Neuronal stem cell (in vitro differentiated cells): ENCODE data around the gene FRS2.
A peak's percentile ranks its signal among the peaks of the same experiment; 100 is the strongest.

Experiments used
- DNase-seq: peaks from one replicate; pipeline ENCODE4 v3.0.0-alpha.2; 2013; ENCODE audit warnings: low spot score
- H2AFZ ChIP-seq: one replicate; pipeline ENCODE4 v1.6.1; 2013; ENCODE audit warnings: mild to moderate bottlenecking, low read length, inconsistent platforms
- H2AK5ac ChIP-seq: 2 replicates; pipeline ENCODE4 v1.6.1; 2013; ENCODE audit warnings: low read depth, mild to moderate bottlenecking, inconsistent platforms, low read length, moderate library complexity, mixed read lengths
- H2BK120ac ChIP-seq: 2 replicates; pipeline ENCODE4 v1.6.1; 2013; ENCODE audit warnings: low read depth, mild to moderate bottlenecking, inconsistent platforms, low read length, moderate library complexity, mixed read lengths
- H2BK12ac ChIP-seq: one replicate; pipeline ENCODE4 v1.6.1; 2013; ENCODE audit warnings: low read length, inconsistent platforms
- H2BK15ac ChIP-seq: 2 replicates; pipeline ENCODE4 v1.6.1; 2013; ENCODE audit warnings: mild to moderate bottlenecking, low read length, inconsistent platforms, mixed read lengths
- H2BK5ac ChIP-seq: one replicate; pipeline ENCODE4 v1.6.1; 2013; ENCODE audit warnings: inconsistent platforms, mild to moderate bottlenecking, low read length, moderate library complexity
- H3K14ac ChIP-seq: one replicate; pipeline ENCODE4 v1.6.1; 2013; ENCODE audit warnings: low read length, inconsistent platforms
- H3K18ac ChIP-seq: 2 replicates; pipeline ENCODE4 v1.6.1; 2013; ENCODE audit warnings: low read length, inconsistent platforms
- H3K23ac ChIP-seq: 2 replicates; pipeline ENCODE4 v1.6.1; 2013; ENCODE audit warnings: low read depth, mild to moderate bottlenecking, mixed read lengths, low read length, inconsistent platforms; ENCODE audit not compliant: poor library complexity
- H3K27ac ChIP-seq: replicated peaks from 3 replicates; pipeline ENCODE4 v1.5.1; 2013; ENCODE audit warnings: low read length, inconsistent platforms
- H3K27me3 ChIP-seq, 3 experiments: 2 replicates each; pipeline ENCODE4 v1.6.1; 2013; ENCODE audit warnings: low read length in 3 of 3, mild to moderate bottlenecking in 2 of 3, inconsistent platforms in 1 of 3, low read depth in 1 of 3, mixed read lengths in 1 of 3, moderate library complexity in 1 of 3; ENCODE audit not compliant: control insufficient read depth in 3 of 3, insufficient read depth in 3 of 3
- H3K36me3 ChIP-seq, 2 donors: replicated peaks in 1 of 2; 2 replicates each; pipeline ENCODE4 v1.6.1; 2013; ENCODE audit warnings: low read length in 2 of 2; ENCODE audit not compliant: control insufficient read depth in 2 of 2, insufficient read depth in 2 of 2
- H3K4ac ChIP-seq: 2 replicates; pipeline ENCODE4 v1.6.1; 2013; ENCODE audit warnings: inconsistent platforms, mild to moderate bottlenecking, low read length, moderate library complexity
- H3K4me1 ChIP-seq, 2 donors: 1 replicate in 1 of 2; 2 replicates in 1 of 2; pipeline ENCODE4 v1.6.1; 2013; ENCODE audit warnings: low read length in 2 of 2, low read depth in 1 of 2; ENCODE audit not compliant: control insufficient read depth in 2 of 2, insufficient read depth in 1 of 2
- H3K4me2 ChIP-seq: one replicate; pipeline ENCODE4 v1.6.1; 2013; ENCODE audit warnings: mild to moderate bottlenecking, low read length, inconsistent platforms; ENCODE audit not compliant: insufficient read depth, poor library complexity, severe bottlenecking
- H3K4me3 ChIP-seq, 2 donors: 2 replicates each; pipeline ENCODE4 v1.5.1; 2013; ENCODE audit warnings: low read length in 2 of 2, mild to moderate bottlenecking in 2 of 2, inconsistent platforms in 1 of 2, moderate library complexity in 1 of 2
- H3K79me1 ChIP-seq: one replicate; pipeline ENCODE4 v1.6.1; 2013; ENCODE audit warnings: low read depth, mild to moderate bottlenecking, inconsistent platforms, low read length, moderate library complexity
- H3K9ac ChIP-seq: one replicate; pipeline ENCODE4 v1.6.1; 2013; ENCODE audit warnings: mild to moderate bottlenecking, low read depth, low read length, inconsistent platforms; ENCODE audit not compliant: poor library complexity
- H3K9me3 ChIP-seq, 2 donors: replicated peaks in 1 of 2; 2 replicates each; pipeline versions ENCODE3 to v1.6.1; 2013; ENCODE audit warnings: low read length in 2 of 2, mild to moderate bottlenecking in 2 of 2, inconsistent platforms in 1 of 2, low read depth in 1 of 2, mixed read lengths in 1 of 2, moderate library complexity in 1 of 2; ENCODE audit not compliant: control insufficient read depth in 2 of 2, insufficient read depth in 1 of 2
- H4K8ac ChIP-seq: one replicate; pipeline ENCODE4 v1.6.1; 2013; ENCODE audit warnings: low read depth, mild to moderate bottlenecking, inconsistent platforms, low read length, moderate library complexity
- H4K91ac ChIP-seq: one replicate; pipeline ENCODE4 v1.6.1; 2013; ENCODE audit warnings: low read length, low read depth, mild to moderate bottlenecking, inconsistent platforms; ENCODE audit not compliant: poor library complexity
- WGBS, 2 donors: extraction: QIAGEN DNeasy Blood & Tissue Kit; methylation state at CpG; one replicate each; pipeline ENCODE4 v1.1.7; 2013; ENCODE audit warnings: missing lambda C conversion rate in 2 of 2, mixed read lengths in 1 of 2; ENCODE audit not compliant: insufficient read length in 2 of 2, insufficient replicate concordance in 1 of 2; ENCODE audit errors: extremely low coverage in 2 of 2; 5-methylcytosine and 5-hydroxymethylcytosine counted together

FRS2 gene

DNA sequence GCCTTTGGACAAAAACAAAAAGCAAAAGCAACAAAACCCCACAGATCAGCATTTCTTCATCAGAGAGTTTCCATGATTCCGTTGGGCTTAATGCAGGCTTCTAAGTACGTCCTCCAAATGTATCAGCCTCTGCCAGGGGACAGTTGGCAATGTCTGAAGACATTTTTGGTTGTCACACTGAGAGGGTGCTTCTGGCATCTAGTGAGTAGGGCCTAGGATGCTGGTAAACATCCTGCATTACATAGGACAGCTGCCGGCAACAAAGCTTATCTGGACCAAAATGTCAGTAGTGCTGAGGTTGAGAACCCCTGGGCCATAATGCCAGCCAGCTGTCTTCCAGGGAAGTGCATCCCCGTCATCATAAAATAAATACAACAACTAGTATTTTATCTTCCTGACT lies 149.9 kb downstream of the FRS2 start:
- Histone ChIP-seq H3K27ac (no peak overlapping the region), H3K4me2 (no peak overlapping the region), H3K4me3 (no peak overlapping the region), H3K79me1 (no peaks in the 10 kb centered on the region), H4K8ac (no peak overlapping the region), H4K91ac (no peak overlapping the region), H3K36me3 (no peaks in the 10 kb centered on the region), H3K9ac (no peak overlapping the region), H3K9me3 (peaks cover 0 to 4% of the 10 kb centered on the region in 2 donors), H3K27me3 (peaks cover 0 to 13% (median 0%) of the 10 kb centered on the region in 3 experiments), H2BK5ac (no peak overlapping the region), H2BK15ac (no peak overlapping the region), H3K4ac (no peak overlapping the region), H3K4me1 (no peaks in the 10 kb centered on the region), H3K18ac (no peak overlapping the region), H2AFZ (no peak overlapping the region), H2BK12ac (no peak overlapping the region), H2BK120ac (no peak overlapping the region), H2AK5ac (no peak overlapping the region), H3K23ac (no peak overlapping the region), H3K14ac (no peak overlapping the region)
- whole genome bisulfite sequencing, 2 donors = no CpG with 5 or more reads among the region's 4 CpGs
- DNase-seq = no peak

DNA sequence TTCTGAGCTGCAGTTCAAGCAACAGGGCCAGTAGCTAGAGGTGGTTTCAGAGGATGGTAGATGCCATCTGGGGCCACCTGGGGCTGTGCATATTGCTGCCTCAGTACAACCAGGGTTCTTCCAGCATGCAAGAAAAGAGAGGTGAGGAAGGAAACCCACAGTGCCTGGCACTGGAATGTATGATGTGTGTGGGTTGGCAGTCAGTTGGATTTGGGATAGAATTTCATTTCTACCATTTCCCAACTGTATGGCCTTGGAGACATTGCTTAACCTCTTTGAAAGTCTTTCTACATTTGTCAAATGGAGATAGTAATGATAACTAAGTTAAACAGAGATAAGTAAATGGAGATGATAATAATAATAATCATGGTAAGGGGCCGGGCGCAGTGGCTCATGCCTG lies 150.7 kb downstream of the FRS2 start:
- Histone ChIP-seq H3K14ac (no peak overlapping the region), H2AFZ (no peak overlapping the region), H3K23ac (no peak overlapping the region), H4K8ac (no peak overlapping the region), H3K9ac (no peak overlapping the region), H3K4me1 (no peaks in the 10 kb centered on the region), H3K79me1 (no peaks in the 10 kb centered on the region), H2BK5ac (no peak overlapping the region), H3K9me3 (peaks cover 0 to 4% of the 10 kb centered on the region in 2 donors), H3K27me3 (peaks cover 0 to 13% (median 0%) of the 10 kb centered on the region in 3 experiments), H3K18ac (no peak overlapping the region), H3K4ac (peak overlapping the region; percentile 54), H3K36me3 (no peaks in the 10 kb centered on the region), H3K27ac (no peak overlapping the region), H2BK12ac (no peak overlapping the region), H2AK5ac (no peak overlapping the region), H3K4me2 (no peak overlapping the region), H2BK120ac (no peak overlapping the region), H2BK15ac (no peak overlapping the region), H4K91ac (no peak overlapping the region), H3K4me3 (no peak overlapping the region)
- DNase-seq = no peak
- WGBS, 2 donors = no CpG with 5 or more reads among the region's 2 CpGs

DNA sequence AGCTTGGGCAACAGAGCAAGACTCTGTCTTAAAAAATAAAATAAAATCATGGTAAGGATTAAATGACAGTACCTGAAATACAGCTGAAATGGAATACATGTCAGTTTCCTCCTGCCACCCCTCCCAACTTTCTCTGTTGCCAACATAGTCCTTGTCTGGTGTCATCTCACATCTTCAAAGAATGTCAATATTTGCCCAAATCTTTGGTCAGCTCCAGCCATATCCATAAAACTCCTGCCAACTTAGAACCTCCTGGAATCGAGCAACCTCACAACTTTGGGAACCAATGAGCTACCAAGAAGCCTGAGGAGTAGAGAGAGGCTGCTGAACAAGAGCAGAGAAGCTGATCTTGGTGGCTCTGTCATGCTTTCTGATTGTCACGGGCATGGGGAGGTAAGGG lies 151.4 kb downstream of the FRS2 start:
- Histone ChIP-seq H3K4me3 (no peak overlapping the region), H3K4me2 (no peak overlapping the region), H3K79me1 (no peaks in the 10 kb centered on the region), H3K36me3 (no peaks in the 10 kb centered on the region), H4K8ac (no peak overlapping the region), H3K4me1 (no peaks in the 10 kb centered on the region), H2BK5ac (no peak overlapping the region), H3K9ac (no peak overlapping the region), H3K27me3 (peaks cover 0 to 11% (median 0%) of the 10 kb centered on the region in 3 experiments), H3K9me3 (peaks cover 0 to 4% of the 10 kb centered on the region in 2 donors), H4K91ac (no peak overlapping the region), H3K23ac (no peak overlapping the region), H3K18ac (no peak overlapping the region), H2BK12ac (no peak overlapping the region), H3K4ac (no peak overlapping the region), H2BK15ac (no peak overlapping the region), H2AFZ (no peak overlapping the region), H2BK120ac (no peak overlapping the region), H3K27ac (no peak overlapping the region), H2AK5ac (no peak overlapping the region), H3K14ac (no peak overlapping the region)
- no peak for DNase-seq
- no CpG with 5 or more reads among the region's 2 CpGs for WGBS, 2 donors

DNA sequence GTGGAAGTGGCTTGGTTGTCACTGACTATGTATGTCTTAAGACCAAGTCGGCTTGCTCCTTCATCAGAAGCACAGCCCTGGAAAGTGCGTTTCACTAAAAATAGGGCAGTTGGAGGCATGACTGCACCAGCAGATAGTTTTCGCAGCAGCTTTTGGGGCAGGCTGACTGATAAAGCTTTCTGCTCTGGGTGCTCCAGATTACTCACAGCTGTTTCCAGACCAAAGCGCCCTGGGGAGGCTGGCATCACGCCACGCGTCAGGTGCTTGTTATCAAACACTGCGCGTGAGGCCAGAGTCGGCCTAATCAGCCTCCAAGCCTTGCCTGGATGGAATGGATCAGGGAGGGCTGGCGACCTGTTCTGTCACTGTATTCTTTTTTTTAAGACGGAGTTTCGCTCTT lies 153.8 kb downstream of the FRS2 start:
- no peaks in the 10 kb centered on the region for H3K9me3 ChIP-seq
- no peaks in the 10 kb centered on the region for H3K79me1 ChIP-seq
- no peak overlapping the region for H3K14ac ChIP-seq
- no peak overlapping the region for H2AK5ac ChIP-seq
- no peak overlapping the region for H4K91ac ChIP-seq
- no peak overlapping the region for H3K4me3 ChIP-seq
- H3K4me2 ChIP-seq = no peak overlapping the region
- H3K4ac ChIP-seq = no peak overlapping the region
- H2BK5ac ChIP-seq = no peak overlapping the region
- no peak overlapping the region for H3K18ac ChIP-seq
- peaks cover 0 to 13% (median 0%) of the 10 kb centered on the region in 3 experiments for H3K27me3 ChIP-seq
- peak overlapping the region; percentile 45 for H3K9ac ChIP-seq
- H3K23ac ChIP-seq = no peak overlapping the region
- H3K4me1 ChIP-seq = no peaks in the 10 kb centered on the region
- DNase-seq = no peak
- no peak overlapping the region for H2BK120ac ChIP-seq
- WGBS, 2 donors = no CpG with 5 or more reads among the region's 13 CpGs
- no peak overlapping the region for H2BK12ac ChIP-seq
- no peak overlapping the region for H2BK15ac ChIP-seq
- no peak overlapping the region for H2AFZ ChIP-seq
- no peak overlapping the region for H4K8ac ChIP-seq
- H3K27ac ChIP-seq = no peak overlapping the region
- no peaks in the 10 kb centered on the region for H3K36me3 ChIP-seq
